GM18519 (cell line): ENCODE results near the gene DCDC1.
"Not testable (repeated sequence)": the region's sequence is repeated elsewhere in the genome, so short reads cannot be mapped to it uniquely, and the experiment has no call there.

Source experiments
- ATAC-seq: cut with Tn5 transposase; IDR thresholded peaks from one replicate; pipeline ENCODE4 v1.9.1; 2021; ENCODE audit warnings: mild to moderate bottlenecking, moderate library complexity; ENCODE audit not compliant: unreplicated experiment, low FRiP score

Gene DCDC1

GRCh38 chr11:31000381-31000780 lies 369.2 kb downstream of the DCDC1 start:
- ATAC-seq = no peak

DNA sequence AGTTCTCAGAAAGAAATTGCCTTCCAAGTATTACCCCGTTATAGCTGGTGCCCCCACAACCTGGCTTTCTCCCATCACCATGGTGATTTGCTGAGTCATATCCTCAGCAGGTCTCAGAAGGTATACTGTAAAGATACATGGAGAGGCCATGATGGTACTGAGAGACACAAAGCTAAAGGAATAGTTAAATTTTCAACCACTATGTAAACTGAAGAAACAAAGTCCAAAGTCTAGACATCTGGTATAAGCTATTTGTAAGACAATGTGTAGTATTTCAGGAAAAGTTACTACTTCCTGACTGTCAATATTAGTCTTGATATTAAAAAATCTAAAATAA lies 377.1 kb downstream of the DCDC1 start:
- ATAC-seq = peak; percentile 52

DNA sequence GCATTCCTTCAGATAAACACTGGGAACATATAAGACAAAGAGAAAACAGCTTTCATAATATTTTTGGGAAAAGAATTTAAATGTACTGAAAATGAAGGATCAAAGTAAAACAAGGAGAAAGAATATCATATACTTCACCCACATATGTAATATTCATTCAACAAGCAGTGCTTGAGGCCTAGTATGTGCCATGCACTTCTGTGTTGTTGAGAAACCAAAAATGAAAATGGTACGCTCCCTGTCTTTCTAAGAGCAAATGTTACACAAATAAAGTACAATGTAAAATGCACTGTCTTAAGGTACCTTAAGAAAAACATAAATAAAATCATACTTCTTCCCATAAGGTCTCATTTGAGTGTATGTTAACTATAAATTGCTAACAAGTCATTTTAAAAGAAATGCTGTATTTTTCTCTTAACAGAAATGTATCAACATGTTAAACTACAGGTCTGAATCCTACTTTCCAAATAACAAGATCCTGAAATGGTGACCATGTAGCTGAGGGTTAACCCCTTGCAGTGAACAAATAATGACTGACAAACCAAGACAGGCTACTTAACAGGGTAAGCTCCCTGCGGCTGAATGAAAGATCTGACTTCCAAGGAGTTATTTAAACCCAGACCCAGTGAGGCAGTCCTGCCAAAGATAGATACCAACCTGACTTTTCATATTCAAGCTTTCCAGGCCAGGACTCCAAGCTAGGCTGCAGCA lies 377.6 kb downstream of the DCDC1 start:
- no peak for ATAC-seq

DNA sequence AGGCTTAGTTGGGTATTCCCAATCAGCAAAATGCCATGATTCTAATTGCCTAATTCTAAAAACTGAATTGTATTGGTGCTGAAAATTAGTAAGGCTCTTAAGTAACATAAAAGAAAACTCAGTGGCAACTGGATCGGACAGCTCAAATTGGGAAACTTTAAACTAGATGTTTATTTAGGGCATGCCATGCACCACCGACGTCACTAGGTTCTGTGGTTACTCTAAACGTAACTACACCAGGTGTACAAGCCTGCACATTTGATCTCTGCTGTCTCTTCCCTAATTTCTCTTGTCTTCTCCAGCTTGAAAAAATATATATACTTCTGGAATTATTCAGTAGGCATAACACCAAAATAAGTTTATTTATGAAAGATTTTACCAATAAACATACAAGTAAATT lies 378.2 kb downstream of the DCDC1 start:
- ATAC-seq = no peak

- ATAC-seq = no peak
Measured at GRCh38 chr11:30990625-30991296, 378.8 kb downstream of the DCDC1 start.

DNA sequence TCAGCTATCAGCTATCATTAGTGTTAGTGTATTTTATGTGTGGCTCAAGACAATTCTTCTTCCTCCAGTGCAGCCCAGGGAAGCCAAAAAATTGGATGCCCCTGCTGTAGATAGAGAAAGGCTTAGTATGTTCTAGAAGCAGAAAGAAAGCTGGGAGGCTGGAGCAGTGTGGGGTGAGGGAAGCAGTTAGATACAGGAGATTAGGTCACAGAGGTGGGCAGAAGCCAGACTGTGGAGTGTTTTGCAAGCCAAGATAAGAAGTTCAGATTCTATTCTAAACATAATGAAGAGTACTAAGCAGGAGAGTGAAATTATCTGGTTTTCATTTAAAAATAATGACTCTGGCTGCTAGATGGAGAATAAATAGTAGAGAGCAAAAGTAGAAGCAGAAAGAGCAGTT lies 381.7 kb downstream of the DCDC1 start:
- ATAC-seq = no peak

DNA sequence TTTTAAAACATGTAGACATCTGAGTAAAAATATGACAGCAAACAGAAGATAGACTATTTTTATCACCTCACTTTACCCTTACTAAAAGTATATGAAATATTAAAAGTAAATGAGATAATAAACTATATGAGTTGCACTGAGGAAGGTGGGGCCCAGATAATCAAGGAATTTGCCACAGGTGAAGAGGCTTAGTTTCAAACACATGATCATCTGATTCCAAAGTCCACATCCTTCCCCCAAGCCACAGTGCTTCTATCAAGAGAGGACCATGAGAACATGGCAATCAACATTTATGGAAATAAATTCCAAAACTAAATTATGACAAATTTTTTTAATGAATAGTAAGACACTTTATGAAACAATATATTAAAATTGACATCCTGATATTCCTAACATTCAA lies 384.0 kb downstream of the DCDC1 start:
- ATAC-seq = no peak

DNA sequence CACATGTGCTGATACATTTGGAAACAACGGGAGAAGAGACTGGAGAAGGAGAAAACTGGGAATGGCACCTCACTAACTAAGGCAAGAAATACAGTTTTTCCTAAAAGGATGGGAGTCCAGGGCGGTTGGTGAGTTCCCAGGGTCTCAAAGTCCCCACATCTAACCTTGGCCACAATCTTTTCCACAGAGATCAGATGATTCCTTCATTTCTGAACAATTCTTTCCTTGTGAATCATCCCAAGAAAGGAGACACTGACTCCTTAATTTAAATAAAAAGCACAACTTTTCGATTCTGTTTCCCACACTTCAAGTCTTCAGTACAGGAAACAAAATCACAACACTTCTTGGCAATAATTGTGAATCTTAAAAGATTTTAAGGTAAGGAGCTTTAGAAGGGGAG lies 384.7 kb downstream of the DCDC1 start:
- no peak for ATAC-seq

DNA sequence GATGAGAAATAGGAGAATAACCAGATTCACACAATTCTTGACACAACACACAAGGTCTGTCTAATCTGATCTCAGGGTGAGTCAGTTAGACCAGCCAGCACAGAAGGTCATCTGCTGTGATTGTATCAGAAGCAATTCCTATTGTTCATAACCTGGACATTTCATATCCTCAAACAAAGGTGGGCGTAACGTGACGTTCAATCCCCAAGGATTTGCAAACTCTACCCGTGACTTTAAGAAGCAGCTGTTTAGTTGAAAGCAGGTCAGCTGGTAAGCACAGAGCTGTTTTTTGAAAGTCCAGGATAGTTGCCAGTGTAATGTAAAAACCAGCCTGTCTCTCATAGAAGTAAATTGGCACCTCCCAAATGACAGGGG lies 385.1 kb downstream of the DCDC1 start:
- no peak for ATAC-seq

- no peak for ATAC-seq
Measured at GRCh38 chr11:30983776-30984441, 385.6 kb downstream of the DCDC1 start.

- no peak for ATAC-seq
Measured at GRCh38 chr11:30983143-30983542, 386.4 kb downstream of the DCDC1 start.

GRCh38 chr11:30967579-30967978 lies 402.0 kb downstream of the DCDC1 start:
- ATAC-seq = no peak

GRCh38 chr11:30960387-30960992 lies 409.0 kb downstream of the DCDC1 start:
- no peak for ATAC-seq

GRCh38 chr11:30956751-30957150 lies 412.8 kb downstream of the DCDC1 start:
- no peak for ATAC-seq

DNA sequence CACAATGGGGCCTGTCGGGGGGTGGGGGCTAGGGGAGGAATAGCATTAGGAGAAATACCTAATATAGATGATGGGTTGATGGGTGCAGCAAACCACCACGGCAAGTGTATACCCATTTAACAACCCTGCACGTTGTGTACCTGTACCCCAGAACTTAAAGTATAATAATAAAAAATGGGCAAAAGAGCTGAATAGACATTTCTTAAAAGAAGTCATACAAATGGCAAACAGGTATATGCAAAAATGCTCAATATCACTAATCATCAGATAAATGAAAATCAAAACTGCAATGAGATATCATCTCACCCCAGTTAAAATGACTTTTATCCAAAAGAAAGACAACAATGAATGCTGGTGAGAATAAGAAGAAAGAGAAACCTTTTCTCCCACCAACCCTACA lies 419.7 kb downstream of the DCDC1 start:
- no peak for ATAC-seq

- ATAC-seq = not testable (repeated sequence)
Measured at GRCh38 chr11:30947715-30948114, 421.8 kb downstream of the DCDC1 start.

DNA sequence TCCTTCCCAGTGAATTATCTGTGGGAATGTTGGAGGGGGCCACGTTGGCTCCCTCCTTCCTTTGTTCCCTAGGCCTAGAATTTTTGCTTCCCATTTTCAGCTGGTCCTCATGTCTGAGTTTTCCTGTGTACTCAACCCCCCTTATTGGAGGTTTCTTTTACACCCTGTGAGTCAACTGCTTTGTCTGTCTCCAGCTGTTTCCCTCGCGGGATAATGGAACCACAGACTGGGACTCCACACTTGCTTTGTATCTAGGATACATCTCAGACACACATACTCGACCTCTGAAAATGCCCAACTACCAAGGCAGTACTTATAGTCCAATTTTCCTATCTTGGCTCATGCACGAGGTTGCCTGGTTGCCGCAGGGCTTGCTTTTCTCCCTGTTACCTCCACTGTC lies 430.7 kb downstream of the DCDC1 start:
- ATAC-seq = no peak

DNA sequence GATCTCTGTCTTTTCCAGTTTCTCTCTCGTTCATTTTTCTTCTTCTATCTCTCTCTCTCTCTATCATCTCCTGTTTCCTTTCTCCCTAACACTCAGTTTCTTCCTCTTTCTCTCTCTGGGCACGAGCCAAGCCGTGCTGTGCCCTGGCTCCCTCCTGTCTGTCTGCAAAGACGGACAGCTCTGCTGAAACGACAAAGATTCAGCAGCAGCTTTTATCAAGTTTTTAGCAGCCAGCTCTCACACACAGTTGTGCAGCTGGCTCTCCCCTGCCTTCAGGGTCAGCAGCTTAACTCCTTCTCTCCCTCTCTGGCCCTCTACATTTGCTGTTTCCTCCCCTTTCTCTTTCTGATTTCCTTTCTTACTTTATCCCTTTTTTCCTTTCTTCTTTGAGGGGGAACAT lies 431.4 kb downstream of the DCDC1 start:
- no peak for ATAC-seq

GRCh38 chr11:30936491-30936890 lies 433.0 kb downstream of the DCDC1 start:
- ATAC-seq = no peak

GRCh38 chr11:30935861-30936260 lies 433.7 kb downstream of the DCDC1 start:
- no peak for ATAC-seq

DNA sequence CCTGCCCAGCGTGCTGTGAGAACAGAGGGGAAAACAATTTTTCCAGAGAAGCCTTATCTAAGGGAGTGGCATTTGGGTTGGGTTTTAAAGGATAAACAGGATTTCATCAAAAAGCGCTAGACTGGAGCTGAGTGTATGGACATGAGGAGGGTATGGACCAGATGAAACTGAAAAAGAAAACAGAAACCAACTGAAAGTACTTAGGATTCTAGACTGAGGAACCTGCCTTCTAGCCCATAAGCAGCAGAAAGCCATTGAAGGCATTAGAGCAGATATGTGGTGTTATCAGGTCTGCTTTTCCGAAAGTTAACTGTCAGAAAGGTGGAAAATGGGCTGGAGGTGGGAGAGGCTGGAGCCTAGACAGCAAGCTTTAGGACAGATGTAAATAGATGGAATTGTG lies 443.4 kb downstream of the DCDC1 start:
- ATAC-seq = no peak

- no peak for ATAC-seq
Measured at GRCh38 chr11:30921811-30922210, 447.7 kb downstream of the DCDC1 start.
